Measurements from ENCODE around the gene CACNG7.

Gene CACNG7

DNA sequence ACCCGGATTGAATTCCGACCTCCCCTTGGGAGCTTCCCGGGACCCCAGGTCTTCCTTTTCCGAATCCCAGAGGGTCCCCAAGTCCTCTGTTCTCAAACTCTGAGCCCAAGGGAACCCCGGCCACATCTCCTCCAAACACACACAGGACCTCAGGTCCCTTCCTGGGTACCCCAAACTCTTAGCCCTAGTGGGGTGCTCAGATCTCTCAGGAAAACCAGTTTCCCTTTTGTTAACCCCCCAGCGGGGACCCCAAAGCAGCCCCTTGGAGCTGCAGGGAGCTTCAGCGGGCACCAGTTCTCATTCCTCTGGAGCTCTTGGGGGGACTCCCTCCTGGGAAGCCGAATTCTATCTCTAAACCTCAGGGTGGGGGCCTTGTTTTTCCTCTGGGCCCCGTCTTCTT lies 83.1 kb downstream of the CACNG7 start:
- H3K4me3 ChIP-seq (ENCODE audit: low read length): no peak overlapping the region
- TF ChIP-seq, protein P1, sequence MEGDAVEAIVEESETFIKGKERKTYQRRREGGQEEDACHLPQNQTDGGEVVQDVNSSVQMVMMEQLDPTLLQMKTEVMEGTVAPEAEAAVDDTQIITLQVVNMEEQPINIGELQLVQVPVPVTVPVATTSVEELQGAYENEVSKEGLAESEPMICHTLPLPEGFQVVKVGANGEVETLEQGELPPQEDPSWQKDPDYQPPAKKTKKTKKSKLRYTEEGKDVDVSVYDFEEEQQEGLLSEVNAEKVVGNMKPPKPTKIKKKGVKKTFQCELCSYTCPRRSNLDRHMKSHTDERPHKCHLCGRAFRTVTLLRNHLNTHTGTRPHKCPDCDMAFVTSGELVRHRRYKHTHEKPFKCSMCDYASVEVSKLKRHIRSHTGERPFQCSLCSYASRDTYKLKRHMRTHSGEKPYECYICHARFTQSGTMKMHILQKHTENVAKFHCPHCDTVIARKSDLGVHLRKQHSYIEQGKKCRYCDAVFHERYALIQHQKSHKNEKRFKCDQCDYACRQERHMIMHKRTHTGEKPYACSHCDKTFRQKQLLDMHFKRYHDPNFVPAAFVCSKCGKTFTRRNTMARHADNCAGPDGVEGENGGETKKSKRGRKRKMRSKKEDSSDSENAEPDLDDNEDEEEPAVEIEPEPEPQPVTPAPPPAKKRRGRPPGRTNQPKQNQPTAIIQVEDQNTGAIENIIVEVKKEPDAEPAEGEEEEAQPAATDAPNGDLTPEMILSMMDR (conservative IDR thresholded peaks at IDR 0.05; ENCODE audit: low read length): no peak
- DNase-seq (ENCODE audit: low read depth): no peak

DNA sequence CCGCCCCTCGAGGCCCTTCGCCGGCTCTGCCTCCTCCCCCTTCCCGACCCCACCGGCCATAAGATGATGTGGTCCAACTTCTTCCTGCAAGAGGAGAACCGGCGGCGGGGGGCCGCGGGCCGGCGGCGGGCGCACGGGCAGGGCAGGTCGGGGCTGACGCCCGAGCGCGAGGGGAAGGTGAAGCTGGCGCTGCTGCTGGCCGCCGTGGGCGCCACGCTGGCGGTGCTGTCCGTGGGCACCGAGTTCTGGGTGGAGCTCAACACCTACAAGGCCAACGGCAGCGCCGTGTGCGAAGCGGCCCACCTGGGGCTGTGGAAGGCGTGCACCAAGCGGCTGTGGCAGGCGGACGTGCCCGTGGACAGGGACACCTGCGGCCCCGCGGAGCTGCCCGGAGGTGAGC lies 83.7 kb downstream of the CACNG7 start:
- no peak overlapping the region for H3K4me3 ChIP-seq (ENCODE audit: low read length)
- no peak for DNase-seq (ENCODE audit: low read depth)
- TF ChIP-seq, protein P1 (conservative IDR thresholded peaks at IDR 0.05; ENCODE audit: low read length): no peak

DNA sequence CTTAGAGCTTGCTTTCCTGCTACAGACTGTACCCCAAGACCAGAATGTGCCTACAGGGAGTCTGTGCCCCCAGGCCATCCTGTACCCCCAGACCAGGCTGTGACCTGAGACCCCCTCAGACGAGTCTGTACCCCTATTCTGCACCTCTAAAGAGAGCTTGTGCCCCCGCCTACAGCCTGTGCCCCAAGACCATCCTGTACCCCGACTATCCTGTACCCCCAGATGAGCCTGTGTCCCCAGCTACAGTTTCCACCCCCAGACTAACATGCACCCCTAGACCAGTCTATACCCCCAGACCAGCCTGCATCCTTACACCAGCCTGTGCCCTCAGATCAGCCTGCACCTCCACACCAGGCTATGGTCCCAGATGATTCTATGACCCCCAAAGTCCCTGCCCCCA lies 84.4 kb downstream of the CACNG7 start:
- H3K4me3 ChIP-seq (ENCODE audit: low read length): no peak overlapping the region
- no peak for DNase-seq (ENCODE audit: low read depth)
- TF ChIP-seq, protein P1 (conservative IDR thresholded peaks at IDR 0.05; ENCODE audit: low read length): no peak

Data from AG10803 (cell line).